Stimulated activated CD8-positive, alpha-beta memory T cell treated with anti-CD3 and anti-CD28 coated beads, Interleukin-15, amount 100 ng/mL, for 48 hours (primary cell): ENCODE measurements around the gene LIN7A.
"Not testable (repeated sequence)": the region's sequence is repeated elsewhere in the genome, so short reads cannot be mapped to it uniquely, and the experiment has no call there.

Experiments used
- DNase-seq, 2 donors: peaks; one replicate each; pipeline ENCODE4 v3.0.0-alpha.2; 2020; ENCODE audit warnings: low read depth in 2 of 2

LIN7A gene

GRCh38 chr12:80920006-80920405, 17.7 kb downstream of the LIN7A start:
- DNase-seq, result no peak

DNA sequence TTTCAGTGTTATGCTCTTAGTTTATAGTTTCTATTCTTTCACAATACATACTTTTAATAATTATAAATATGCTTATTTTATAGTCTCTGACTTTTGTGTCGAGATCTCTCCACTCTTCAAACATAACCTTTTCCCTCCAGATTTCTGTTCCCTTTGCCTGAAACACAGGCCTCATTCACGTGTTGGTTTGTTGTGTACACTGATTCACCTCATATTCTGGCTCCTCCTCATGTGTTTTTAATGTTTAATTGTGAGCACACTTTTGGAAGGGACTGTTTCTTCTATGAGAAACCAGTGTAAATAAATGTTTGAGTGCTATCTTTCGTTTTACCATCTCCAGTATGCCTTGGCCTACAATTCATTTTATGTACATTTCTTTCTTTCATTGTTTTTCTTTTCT, 20.1 kb downstream of the LIN7A start:
- DNase-seq, result no peak

GRCh38 chr12:80912901-80913770, 24.6 kb downstream of the LIN7A start:
- no peak for DNase-seq

DNA sequence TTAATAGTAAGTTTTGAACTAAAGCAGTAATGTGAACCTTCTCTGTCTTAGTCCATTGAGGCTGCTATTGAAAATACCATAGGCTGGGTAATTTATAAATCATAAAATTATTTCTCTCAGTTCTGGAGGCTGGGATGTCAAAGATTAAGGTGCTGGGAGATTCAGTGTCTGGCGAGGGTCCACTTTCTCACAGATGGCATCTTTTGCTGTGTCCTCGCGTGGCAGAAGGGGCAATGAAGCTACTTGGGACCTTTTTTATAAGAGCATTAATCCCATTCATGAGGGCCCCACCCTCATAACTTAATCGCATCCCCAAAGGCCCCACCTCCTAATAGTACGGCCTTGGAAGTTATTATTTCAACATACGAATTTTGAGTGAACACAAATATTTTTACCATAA, 28.4 kb downstream of the LIN7A start:
- no peak for DNase-seq

- no peak for DNase-seq
Measured at GRCh38 chr12:80902711-80903110, 35.0 kb downstream of the LIN7A start.

- DNase-seq, result no peak
Measured at GRCh38 chr12:80901661-80902060, 36.1 kb downstream of the LIN7A start.

DNA sequence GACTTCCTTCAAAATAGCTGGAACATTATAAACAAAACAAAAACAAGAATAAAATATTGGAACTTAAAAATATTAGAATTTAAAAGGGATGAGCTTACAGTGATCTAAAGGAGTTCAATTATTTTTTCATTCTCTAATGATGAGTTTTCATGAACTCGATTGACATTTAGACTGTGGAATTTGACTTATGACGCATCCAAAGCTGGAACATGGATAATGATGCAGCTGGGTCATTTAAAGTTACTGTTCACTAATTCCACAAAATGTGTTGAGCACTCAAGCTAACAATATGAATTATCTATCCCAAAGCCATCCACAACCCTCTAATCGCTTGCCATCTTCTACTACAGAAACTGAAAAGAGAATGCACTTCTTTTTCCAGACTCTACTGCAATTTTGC, 42.5 kb downstream of the LIN7A start:
- no peak for DNase-seq

- no peak for DNase-seq
Measured at GRCh38 chr12:80894179-80894578, 43.6 kb downstream of the LIN7A start.

GRCh38 chr12:80892597-80893445, 44.9 kb downstream of the LIN7A start:
- DNase-seq, result no peak

DNA sequence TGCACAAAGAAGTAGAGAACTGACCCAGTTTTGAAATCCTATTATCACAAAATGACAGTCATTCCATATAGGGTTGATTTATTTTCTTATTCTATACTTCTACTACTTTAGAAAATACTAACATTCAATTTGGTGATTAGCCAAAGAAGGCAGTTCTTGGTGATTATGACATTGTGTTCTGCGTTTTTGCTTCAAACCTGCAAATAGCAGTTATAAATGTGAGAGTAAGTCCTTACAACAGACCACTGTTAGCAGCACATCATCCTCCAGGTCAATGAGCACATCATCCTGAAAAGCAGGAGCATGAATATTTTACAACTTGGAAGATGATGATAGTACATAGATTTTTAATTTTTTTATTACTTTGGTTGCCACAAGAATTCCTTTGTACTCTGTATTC, 53.1 kb downstream of the LIN7A start:
- DNase-seq, result no peak

DNA sequence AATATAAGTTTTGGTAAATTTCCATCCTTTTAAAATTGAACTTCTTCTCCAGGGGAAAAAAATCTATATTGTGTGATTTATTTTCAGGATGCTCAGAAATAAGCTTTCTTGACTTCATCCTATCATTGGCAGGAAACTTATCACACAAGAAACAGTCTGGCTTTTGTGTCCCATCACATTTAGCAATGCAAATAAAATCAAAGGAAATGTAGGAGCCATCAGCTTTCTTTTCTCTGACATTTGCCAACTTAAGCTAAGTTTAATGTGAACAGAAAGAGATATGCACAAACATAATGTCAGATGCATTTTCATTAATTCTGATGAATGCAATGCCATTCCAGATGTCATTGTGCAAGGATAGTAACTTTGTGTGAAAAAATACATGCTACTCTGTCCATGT, 56.6 kb downstream of the LIN7A start:
- no peak for DNase-seq

GRCh38 chr12:80878452-80878851, 59.3 kb downstream of the LIN7A start:
- DNase-seq, result not testable (repeated sequence)

DNA sequence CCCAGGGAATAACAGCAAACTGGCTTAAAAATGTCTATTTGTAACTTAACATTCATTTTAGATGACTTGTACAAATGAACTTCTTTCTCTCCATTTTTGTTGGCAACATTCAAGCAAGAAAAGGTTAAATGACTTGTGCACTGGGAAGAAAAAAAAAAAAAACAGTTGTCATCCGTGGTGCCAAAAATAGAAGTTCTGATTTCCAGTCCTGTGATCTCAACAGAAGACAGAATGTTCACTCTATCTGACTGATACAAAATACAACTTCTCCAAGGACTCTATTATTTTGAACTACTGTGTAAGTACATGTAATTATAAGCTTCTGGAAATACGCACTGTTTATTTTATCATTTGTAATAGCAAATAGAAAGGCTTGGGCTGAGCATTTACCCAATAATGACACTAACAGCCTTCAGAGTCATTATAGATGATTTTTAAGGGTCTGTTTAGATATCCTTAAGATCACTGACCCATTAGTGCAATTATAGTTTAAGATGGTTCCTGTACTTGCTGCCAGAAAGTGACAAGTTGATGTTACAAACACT, 59.9 kb downstream of the LIN7A start:
- DNase-seq, result no peak

- no peak for DNase-seq
Measured at GRCh38 chr12:80872053-80872452, 65.7 kb downstream of the LIN7A start.

- DNase-seq, result no peak
Measured at GRCh38 chr12:80869264-80869663, 68.5 kb downstream of the LIN7A start.

DNA sequence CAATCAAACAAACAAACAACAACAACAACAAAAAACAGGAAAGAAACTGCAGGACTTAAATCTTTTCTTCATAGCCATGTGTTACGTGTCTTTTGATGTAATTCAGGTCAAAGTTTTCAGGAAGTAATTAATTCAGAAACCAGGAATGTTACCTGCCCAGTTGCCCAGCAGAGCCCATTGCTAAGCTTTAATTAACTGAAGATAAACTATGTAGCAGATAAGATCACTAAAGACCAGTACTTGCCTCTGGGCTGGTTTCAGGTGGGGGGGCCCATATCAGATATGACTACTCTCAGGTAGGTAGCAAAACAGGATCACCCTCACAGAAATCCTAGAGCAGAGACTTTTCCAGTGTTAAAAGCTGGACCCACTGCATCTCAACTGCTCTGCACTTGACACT, 69.2 kb downstream of the LIN7A start:
- no peak for DNase-seq

DNA sequence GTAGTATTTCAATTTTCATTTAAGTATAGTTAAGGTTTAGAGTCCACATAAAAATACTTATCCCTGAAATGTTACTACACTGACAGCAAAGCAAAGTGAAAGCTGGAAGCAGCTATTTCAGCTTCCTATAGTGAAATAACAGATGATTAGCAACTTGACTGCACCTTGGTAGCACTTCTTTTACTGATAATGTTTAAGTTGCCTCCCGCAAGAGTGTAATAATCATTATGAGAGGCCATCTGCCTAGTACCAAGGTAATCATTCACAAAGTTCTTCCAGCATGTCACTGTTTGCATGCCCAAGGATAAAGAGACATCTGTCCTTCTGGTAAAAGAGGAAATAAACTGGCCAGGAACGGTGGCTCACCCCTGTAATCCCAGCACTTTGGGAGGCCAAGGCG, 69.8 kb downstream of the LIN7A start:
- DNase-seq, result no peak

DNA sequence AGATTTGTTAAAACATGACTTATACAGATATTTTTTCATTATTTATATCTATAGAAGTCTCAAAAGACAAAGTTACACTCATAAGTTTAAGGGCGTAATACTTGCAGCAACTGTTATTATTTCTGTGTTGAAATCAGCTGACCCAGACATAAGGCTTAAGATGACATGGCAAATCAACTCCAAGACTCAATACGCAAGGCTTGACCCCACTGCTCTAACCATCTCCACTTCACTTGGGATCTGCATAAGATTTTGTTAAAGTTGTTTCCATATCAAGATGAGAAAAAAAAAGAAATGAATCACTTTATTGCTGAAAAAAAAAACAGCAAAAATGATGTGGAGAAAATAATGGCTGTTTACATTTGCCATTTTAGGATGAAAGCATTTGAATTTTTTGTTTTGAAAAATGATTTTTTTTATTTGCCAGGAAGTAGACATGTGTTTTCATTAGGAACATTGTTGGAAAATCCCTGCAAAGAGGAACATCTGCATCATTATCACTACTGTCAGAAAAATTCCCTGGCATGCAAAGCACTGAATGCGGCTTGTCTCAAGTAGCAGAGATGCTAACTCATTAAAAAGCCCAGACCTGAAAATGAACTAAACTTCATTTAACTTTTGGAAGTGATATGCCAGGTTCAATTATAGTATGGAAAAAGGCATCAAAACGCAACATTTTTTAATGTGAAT, 73.5 kb downstream of the LIN7A start:
- DNase-seq, result no peak

DNA sequence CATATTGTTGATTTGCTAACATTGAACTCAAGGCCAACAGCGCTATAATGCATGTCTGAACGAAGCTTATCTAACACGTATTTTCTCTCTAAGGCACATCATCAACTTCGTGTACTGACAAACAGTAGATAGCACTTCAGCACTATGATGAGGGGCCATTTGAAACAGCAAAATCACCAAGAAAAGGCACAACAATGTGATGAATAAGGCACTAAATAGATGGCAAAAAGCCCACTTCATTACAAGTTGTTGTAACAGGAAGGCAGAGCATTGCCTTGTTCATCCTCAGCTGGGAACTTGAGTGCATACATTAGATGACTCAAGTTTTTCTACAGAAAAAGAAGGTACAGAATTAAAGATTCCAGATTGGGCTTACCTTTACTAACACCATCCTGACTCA, 75.2 kb downstream of the LIN7A start:
- DNase-seq, result no peak

DNA sequence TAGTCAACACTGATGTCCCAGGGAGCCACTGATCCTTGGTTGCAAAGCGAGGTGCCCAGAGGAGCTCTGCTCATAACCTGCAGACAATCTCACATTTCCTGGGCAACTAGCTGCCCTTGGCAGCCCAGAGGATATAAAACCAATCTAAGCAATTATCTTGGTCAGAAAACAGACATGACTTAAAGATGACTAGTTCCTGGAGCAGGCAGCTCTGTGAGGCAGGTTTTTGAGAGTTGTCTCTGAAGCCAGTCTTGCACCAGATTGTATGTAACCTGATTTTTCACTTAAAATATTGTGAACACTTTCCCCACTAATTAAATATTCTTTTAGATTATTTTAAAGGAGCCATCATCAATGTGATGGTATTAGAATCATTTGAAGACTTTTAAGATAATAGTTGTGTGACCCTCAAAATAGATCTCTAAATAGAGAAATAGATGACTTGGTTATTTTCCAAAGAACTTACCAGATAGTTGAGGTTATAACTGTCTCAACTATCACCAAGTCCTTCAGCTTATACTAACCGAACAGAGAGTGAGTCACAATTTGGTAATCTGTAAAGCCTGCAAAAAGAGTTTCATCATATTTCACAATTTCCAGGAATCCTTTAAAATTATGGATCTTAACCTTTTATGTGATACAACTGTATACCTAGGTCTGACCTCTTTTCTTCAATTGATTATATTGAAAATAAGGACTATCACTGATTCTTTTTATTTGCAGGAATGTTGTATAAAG, 75.9 kb downstream of the LIN7A start:
- DNase-seq, result no peak

- no peak for DNase-seq
Measured at GRCh38 chr12:80860928-80861327, 76.8 kb downstream of the LIN7A start.
